Aorta (tissue), 5 donors: ENCODE results near the gene NFATC1. TPM values are rescaled to one million over a fixed set of nuclear protein-coding genes. Genes with fewer than 3 reads are reported as not detected.
A peak's percentile ranks its signal among the peaks of the same experiment; 100 is the strongest.

Source experiments
- ATAC-seq: fragments of 200-7000 bp; cut with Tn5 transposase; one replicate; pipeline ENCODE4 v1.9.1; 2022; ENCODE audit warnings: moderate library complexity; ENCODE audit not compliant: low FRiP score
- DNase-seq, 2 donors: peaks; one replicate each; pipeline ENCODE4 v3.0.0-alpha.2; 2020
- H3K27ac ChIP-seq, 2 donors: one replicate each; pipeline ENCODE4 v1.5.1; 2013; ENCODE audit warnings: low read length in 2 of 2, mild to moderate bottlenecking in 2 of 2, moderate library complexity in 2 of 2, control low read depth in 1 of 2, inconsistent platforms in 1 of 2, low read depth in 1 of 2
- H3K27me3 ChIP-seq, 2 donors: one replicate each; pipeline ENCODE4 v1.6.1; 2013; ENCODE audit warnings: control low read depth in 1 of 2, low read length in 1 of 2, mild to moderate bottlenecking in 1 of 2, moderate library complexity in 1 of 2; ENCODE audit not compliant: insufficient read depth in 2 of 2, control insufficient read depth in 1 of 2
- H3K36me3 ChIP-seq, 2 donors: one replicate each; pipeline ENCODE4 v1.6.1; 2013; ENCODE audit warnings: control low read depth in 1 of 2, low read length in 1 of 2, mild to moderate bottlenecking in 1 of 2; ENCODE audit not compliant: insufficient read depth in 2 of 2, control insufficient read depth in 1 of 2
- H3K4me1 ChIP-seq, 2 donors: one replicate each; pipeline ENCODE4 v1.6.1; 2013; ENCODE audit warnings: low read length in 2 of 2, control low read depth in 1 of 2, mild to moderate bottlenecking in 1 of 2, moderate library complexity in 1 of 2; ENCODE audit not compliant: insufficient read depth in 2 of 2, control insufficient read depth in 1 of 2
- H3K4me3 ChIP-seq, 2 donors: one replicate each; pipeline ENCODE4 v1.5.1; 2013; ENCODE audit warnings: low read length in 2 of 2, control low read depth in 1 of 2, mild to moderate bottlenecking in 1 of 2
- H3K9me3 ChIP-seq: one replicate; pipeline ENCODE4 v1.6.1; 2013; ENCODE audit warnings: mild to moderate bottlenecking, low read length; ENCODE audit not compliant: control insufficient read depth
- WGBS, 2 donors: extraction: QIAGEN DNeasy Blood & Tissue Kit; methylation state at CpG; one replicate each; pipeline ENCODE4 v1.1.7; 2013; 5-methylcytosine and 5-hydroxymethylcytosine counted together
- intact Hi-C, 2 donors: fragments of 100-400 bp; cut with DNase I; formaldehyde crosslinking; loops; one replicate each; pipeline versions ENCODE4 v1.14.2 to v1.15.0; 2022
- polyA plus RNA-seq, 2 donors: library from polyadenylated mRNA; stranded (reverse); fragments of 200-250 nt; gene quantifications; one replicate each; pipeline ENCODE4 v1.2.3, GENCODE V29; 2013
- total RNA-seq, 2 donors: library from RNA; stranded (reverse); fragmentation: NEBNext Ultra II Directional; extraction: Animal tissue kit (Norgen Biotek cat#: 25700); gene quantifications; one replicate each; pipeline ENCODE4 v1.2.1, GENCODE V29; 2021
- donor health status: healthy with polysubstance abuse.
- donor health status: Bipolar disorder and iron deficiency.
- donor health status: DM: no; HTN: no; CAD: no.
- donor health status: DM: no; HTN: no; CAD: no.
- donor health status: DM: yes; HTN: yes; CAD: no.

Gene NFATC1
- total and polyA plus RNA-seq, 4 donors = 2.0 to 39.2 (median 22.2) TPM

DNA sequence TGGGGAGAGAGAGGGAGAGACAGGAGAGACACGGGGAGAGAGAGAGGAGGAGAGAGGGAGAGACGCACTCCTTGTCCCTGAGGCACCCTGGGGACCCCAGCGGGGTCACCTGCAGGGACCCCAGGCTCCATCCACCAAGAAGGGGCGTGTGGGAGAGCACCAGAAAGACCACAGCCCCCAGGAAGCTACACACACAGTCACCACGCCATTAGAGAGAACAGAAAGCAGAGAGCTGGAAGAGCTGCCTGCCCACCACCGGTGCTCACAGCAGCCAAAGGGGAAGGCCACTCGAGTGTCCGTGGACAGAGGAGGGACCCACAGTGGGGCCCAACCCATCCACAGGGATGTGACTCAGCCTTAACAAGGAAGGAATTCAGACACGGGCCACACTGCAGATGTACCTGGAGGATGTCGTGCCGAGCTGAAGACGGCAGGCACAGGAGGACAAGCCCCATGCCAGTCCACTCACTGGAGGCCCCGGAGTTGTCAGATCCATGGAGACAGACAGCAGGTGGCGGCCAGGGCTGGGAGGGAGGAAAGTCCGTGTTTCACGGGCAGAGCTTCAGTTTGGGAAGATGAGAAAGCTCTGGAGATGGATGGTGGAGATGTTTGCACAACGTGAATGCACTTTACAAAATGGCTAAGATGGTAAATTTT is 11.5 kb upstream of the NFATC1 start:
- H3K27ac ChIP-seq = no peak overlapping the region
- ATAC-seq (no peak), DNase-seq (peak in 1 of 2 donors; percentile 70)
- H3K4me1 ChIP-seq = no peaks in the 10 kb centered on the region
- H3K9me3 ChIP-seq = no peaks in the 10 kb centered on the region
- intact Hi-C loops = no loop called here
- WGBS, 2 donors = 51% methylated on average over 17 of the region's 17 CpGs
- H3K36me3 ChIP-seq = no peaks in the 10 kb centered on the region
- no peak overlapping the region for H3K4me3 ChIP-seq
- H3K27me3 ChIP-seq = no peaks in the 10 kb centered on the region

- DNase-seq (no peak), ATAC-seq (no peak)
- Histone ChIP-seq H3K36me3 (no peaks in the 10 kb centered on the region), H3K27ac (no peak overlapping the region), H3K4me3 (no peak overlapping the region), H3K27me3 (no peaks in the 10 kb centered on the region), H3K9me3 (no peaks in the 10 kb centered on the region), H3K4me1 (no peaks in the 10 kb centered on the region)
- 64 to 73% methylated on average over 15 to 16 of the region's 16 CpGs for WGBS, 2 donors
- intact Hi-C loops = loop anchor here in 1 of 2 donors (5.0 kb wide), 1 partner anchor 202 kb away; no protein-coding TSS in a partner anchor
These were observed 10.9 kb upstream of the NFATC1 start for GRCh38 chr18:79384834-79385233.

DNA sequence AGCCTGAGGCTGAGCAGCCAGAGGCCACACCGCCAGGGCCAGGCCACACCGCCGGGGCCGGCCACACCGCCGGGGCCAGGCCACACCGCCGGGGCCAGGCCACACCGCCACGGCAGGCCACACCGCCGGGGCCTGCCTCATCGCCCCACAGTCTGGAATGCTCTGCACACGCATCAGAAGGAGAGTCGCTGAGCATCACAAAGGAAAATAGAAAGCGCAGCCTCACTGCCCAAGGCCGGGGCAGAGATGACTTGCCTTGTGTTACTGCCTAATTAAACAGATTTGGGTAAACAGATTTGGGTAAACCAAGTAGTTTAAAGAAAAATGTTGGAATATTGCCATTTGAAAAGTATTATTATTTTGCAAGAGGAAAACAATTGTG is 10.4 kb upstream of the NFATC1 start:
- Histone ChIP-seq H3K27ac (no peak overlapping the region), H3K36me3 (no peaks in the 10 kb centered on the region), H3K4me3 (no peak overlapping the region), H3K4me1 (no peaks in the 10 kb centered on the region), H3K9me3 (no peaks in the 10 kb centered on the region), H3K27me3 (no peaks in the 10 kb centered on the region)
- ATAC-seq (no peak), DNase-seq (no peak)
- intact Hi-C loops = loop anchor here in 1 of 2 donors (5.0 kb wide), 1 partner anchor 202 kb away; no protein-coding TSS in a partner anchor
- 73 to 76% methylated on average over 17 of the region's 17 CpGs for WGBS, 2 donors

- WGBS, 2 donors = 64 to 79% methylated on average over 21 of the region's 21 CpGs
- DNase-seq = no peak
These were observed 9.9 kb upstream of the NFATC1 start for GRCh38 chr18:79385708-79386341.

DNA sequence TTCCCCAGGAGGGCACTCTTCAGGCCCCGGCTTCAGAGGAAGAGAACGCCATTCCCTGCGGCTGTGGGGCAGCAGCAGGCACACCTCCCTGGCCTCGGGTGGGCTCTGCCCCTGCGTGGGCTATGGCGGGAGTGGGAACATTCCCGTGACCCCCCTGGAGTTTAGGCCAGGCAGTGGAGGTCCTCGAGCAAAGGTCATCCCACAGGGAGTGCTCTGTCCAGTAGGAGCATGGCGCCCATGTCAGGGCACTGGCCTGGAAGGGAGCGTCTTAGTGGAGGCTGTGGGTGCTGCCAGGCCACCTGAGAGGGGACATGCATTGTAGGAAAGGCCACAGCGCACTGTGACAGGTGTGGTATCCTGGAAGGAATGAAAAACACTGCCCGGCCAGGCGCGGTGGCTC is 9.2 kb upstream of the NFATC1 start:
- no peaks in the 10 kb centered on the region for H3K9me3 ChIP-seq
- no peaks in the 10 kb centered on the region for H3K27me3 ChIP-seq
- H3K4me1 ChIP-seq = no peaks in the 10 kb centered on the region
- DNase-seq (no peak), ATAC-seq (no peak)
- 92 to 93% methylated on average over 14 of the region's 14 CpGs for WGBS, 2 donors
- intact Hi-C loops = loop anchor here in 1 of 2 donors (5.0 kb wide), 1 partner anchor 201 kb away; no protein-coding TSS in a partner anchor
- H3K27ac ChIP-seq = no peak overlapping the region
- no peak overlapping the region for H3K4me3 ChIP-seq
- no peaks in the 10 kb centered on the region for H3K36me3 ChIP-seq

More at GRCh38 chr18:79385708-79386341, 9.9 kb upstream of the NFATC1 start:
- H3K9me3 ChIP-seq = no peaks in the 10 kb centered on the region
- H3K4me1 ChIP-seq = no peaks in the 10 kb centered on the region
- no peak overlapping the region for H3K27ac ChIP-seq
- no peak for ATAC-seq
- intact Hi-C loops = loop anchor here in 1 of 2 donors (5.0 kb wide), 1 partner anchor 201 kb away; no protein-coding TSS in a partner anchor
- no peaks in the 10 kb centered on the region for H3K27me3 ChIP-seq
- no peaks in the 10 kb centered on the region for H3K36me3 ChIP-seq
- H3K4me3 ChIP-seq = no peak overlapping the region

GRCh38 chr18:79387214-79387613 is 8.5 kb upstream of the NFATC1 start:
- H3K27me3 ChIP-seq = no peaks in the 10 kb centered on the region
- ATAC-seq (no peak), DNase-seq (no peak)
- H3K27ac ChIP-seq = no peak overlapping the region
- H3K4me1 ChIP-seq = no peaks in the 10 kb centered on the region
- H3K4me3 ChIP-seq = no peak overlapping the region
- intact Hi-C loops = loop anchor here in 1 of 2 donors (5.0 kb wide), 1 partner anchor 200 kb away; no protein-coding TSS in a partner anchor
- WGBS, 2 donors = 73 to 77% methylated on average over 6 of the region's 6 CpGs
- no peaks in the 10 kb centered on the region for H3K36me3 ChIP-seq
- H3K9me3 ChIP-seq = no peaks in the 10 kb centered on the region

DNA sequence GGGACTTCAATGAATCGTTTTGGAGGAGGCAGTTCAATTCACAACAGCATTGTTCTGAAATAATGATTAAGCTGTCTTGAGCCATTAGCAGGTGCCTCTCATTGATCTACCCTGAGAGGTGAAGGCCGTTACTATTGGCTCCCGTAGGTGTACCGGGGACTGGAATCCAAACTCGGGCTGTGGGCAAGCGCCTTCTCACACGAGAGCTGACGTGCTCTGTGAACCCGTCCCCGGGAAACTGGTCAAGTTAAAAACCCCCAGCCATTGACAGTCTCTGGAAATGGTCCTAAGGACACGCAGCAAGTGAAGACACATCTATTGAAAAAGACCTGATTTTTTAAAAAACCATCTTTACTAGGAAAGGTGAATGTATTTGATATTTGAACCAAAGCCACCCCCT is 8.1 kb upstream of the NFATC1 start:
- Histone ChIP-seq H3K27ac (no peak overlapping the region), H3K9me3 (no peaks in the 10 kb centered on the region), H3K36me3 (no peaks in the 10 kb centered on the region), H3K27me3 (no peaks in the 10 kb centered on the region), H3K4me1 (no peaks in the 10 kb centered on the region), H3K4me3 (no peak overlapping the region)
- WGBS, 2 donors = 75 to 76% methylated on average over 11 of the region's 11 CpGs
- intact Hi-C loops = loop anchor here in 1 of 2 donors (5.0 kb wide), 1 partner anchor 200 kb away; no protein-coding TSS in a partner anchor
- ATAC-seq = no peak
- peak in 1 of 2 donors; percentile 44 for DNase-seq

DNA sequence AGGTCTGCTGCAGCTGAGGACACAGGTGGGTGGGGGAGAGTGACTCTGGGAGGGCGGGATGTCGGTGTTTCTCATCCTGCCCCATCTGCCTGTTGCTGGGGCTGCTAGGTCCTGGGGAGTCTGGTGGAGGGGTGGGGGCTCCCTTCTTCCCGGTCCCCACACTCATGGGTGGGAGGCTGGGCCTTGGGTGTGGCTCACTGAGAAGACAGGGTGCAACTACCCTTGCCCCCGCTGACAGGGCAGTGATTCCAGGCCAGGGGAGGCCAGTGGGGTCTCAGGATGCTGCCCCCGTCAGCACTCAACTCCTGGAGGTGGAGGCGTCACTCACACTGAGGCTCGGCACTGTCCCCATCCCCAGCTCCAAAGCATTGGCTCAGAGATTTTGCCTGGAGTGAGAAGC is 7.7 kb upstream of the NFATC1 start:
- intact Hi-C loops = loop anchor here in 1 of 2 donors (5.0 kb wide), 1 partner anchor 199 kb away; no protein-coding TSS in a partner anchor
- 64% methylated on average over 7 of the region's 7 CpGs for WGBS, 2 donors
- no peaks in the 10 kb centered on the region for H3K4me1 ChIP-seq
- no peaks in the 10 kb centered on the region for H3K36me3 ChIP-seq
- no peak for DNase-seq
- no peak for ATAC-seq
- H3K4me3 ChIP-seq = no peak overlapping the region
- H3K27ac ChIP-seq = no peak overlapping the region
- no peaks in the 10 kb centered on the region for H3K9me3 ChIP-seq
- H3K27me3 ChIP-seq = no peaks in the 10 kb centered on the region
